WERI-Rb-1 (cell line): Measurements from ENCODE around the gene SLC47A2.

ENCODE experiments used
- DNase-seq: peaks from one replicate; pipeline ENCODE4 v3.0.0-alpha.2; 2020
- H3K27ac ChIP-seq: fragments of 250-450 bp; sonication (Bioruptor Pico); 2 replicates; pipeline ENCODE4 v1.5.1; 2020; ENCODE audit warnings: mild to moderate bottlenecking, moderate library complexity
- H3K27me3 ChIP-seq: fragments of 250-450 bp; sonication (Bioruptor Pico); 2 replicates; pipeline ENCODE4 v1.5.1; 2021; ENCODE audit warnings: mild to moderate bottlenecking, low read depth, moderate library complexity; ENCODE audit not compliant: insufficient read depth, severe bottlenecking
- H3K36me3 ChIP-seq: fragments of 250-450 bp; sonication (Bioruptor Pico); 2 replicates; pipeline ENCODE4 v1.5.1; 2020; ENCODE audit warnings: mild to moderate bottlenecking, moderate library complexity
- H3K4me3 ChIP-seq: 2 replicates; pipeline ENCODE4 v1.5.1; 2011; ENCODE audit warnings: low read depth, mild to moderate bottlenecking, control low read depth, low read length
- H3K9me3 ChIP-seq: fragments of 250-450 bp; sonication (Bioruptor Pico); 2 replicates; pipeline ENCODE4 v1.5.1; 2021; ENCODE audit warnings: mild to moderate bottlenecking, moderate library complexity; ENCODE audit not compliant: severe bottlenecking
- TF ChIP-seq, protein P1 (sequence below): IDR thresholded peaks from 2 replicates; pipeline ENCODE4 v1.5.1; 2011; ENCODE audit warnings: low read depth, mild to moderate bottlenecking, control low read depth, inconsistent platforms, low read length

Gene SLC47A2

DNA sequence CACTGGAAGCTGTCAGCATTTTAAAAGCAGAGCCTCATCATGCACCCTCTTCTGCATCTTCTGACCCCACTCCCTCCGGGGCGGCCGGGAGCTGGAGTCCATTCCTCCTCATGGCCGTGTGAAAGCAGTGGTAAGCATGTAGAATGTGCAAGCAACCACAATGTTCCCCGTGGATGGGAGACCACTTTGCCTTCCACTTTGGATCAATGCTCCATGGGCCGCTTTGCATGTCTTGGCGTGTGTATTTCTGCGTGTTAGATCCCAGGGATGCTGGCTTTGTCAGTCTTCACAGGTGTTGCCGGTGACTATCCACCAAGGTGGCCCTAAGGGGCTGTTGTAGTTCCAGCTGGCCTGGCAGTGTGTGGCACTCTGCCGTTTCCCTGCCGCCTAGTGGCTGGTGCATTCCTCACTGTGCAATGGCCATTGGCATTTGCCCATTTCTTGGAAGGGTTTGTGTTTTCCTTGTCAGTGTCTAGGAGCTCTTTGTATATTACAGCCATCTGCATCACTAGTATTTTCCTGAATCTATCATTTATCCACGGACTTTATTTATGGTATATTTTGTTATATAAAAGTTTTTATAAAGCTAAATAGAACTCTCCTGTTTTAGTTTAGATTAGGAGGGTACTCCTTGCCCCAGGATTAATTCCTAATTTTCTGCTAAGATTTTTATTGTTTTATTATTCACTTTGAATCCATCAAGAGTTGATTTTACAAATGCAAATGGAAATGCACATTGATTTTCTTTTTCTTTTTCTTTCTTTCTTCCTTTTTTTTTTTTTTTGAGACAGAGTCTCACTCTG lies 37.5 kb upstream of the SLC47A2 start:
- TF ChIP-seq, protein P1, sequence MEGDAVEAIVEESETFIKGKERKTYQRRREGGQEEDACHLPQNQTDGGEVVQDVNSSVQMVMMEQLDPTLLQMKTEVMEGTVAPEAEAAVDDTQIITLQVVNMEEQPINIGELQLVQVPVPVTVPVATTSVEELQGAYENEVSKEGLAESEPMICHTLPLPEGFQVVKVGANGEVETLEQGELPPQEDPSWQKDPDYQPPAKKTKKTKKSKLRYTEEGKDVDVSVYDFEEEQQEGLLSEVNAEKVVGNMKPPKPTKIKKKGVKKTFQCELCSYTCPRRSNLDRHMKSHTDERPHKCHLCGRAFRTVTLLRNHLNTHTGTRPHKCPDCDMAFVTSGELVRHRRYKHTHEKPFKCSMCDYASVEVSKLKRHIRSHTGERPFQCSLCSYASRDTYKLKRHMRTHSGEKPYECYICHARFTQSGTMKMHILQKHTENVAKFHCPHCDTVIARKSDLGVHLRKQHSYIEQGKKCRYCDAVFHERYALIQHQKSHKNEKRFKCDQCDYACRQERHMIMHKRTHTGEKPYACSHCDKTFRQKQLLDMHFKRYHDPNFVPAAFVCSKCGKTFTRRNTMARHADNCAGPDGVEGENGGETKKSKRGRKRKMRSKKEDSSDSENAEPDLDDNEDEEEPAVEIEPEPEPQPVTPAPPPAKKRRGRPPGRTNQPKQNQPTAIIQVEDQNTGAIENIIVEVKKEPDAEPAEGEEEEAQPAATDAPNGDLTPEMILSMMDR, result peak; percentile 32; the same call in 1 of the 2 replicates
- H3K9me3 ChIP-seq, result no peaks in the 10 kb centered on the region
- DNase-seq, result no peak
- H3K36me3 ChIP-seq, result no peaks in the 10 kb centered on the region
- H3K4me3 ChIP-seq, result no peak overlapping the region
- no peak overlapping the region for H3K27ac ChIP-seq
- no peaks in the 10 kb centered on the region for H3K27me3 ChIP-seq

- Histone ChIP-seq H3K27ac (no peak overlapping the region), H3K4me3 (no peak overlapping the region), H3K27me3 (no peaks in the 10 kb centered on the region), H3K36me3 (no peaks in the 10 kb centered on the region), H3K9me3 (no peaks in the 10 kb centered on the region)
- DNase-seq, result no peak
- TF ChIP-seq, protein P1, result no peak
These were observed 36.7 kb upstream of the SLC47A2 start for GRCh38 chr17:19753051-19753509.

DNA sequence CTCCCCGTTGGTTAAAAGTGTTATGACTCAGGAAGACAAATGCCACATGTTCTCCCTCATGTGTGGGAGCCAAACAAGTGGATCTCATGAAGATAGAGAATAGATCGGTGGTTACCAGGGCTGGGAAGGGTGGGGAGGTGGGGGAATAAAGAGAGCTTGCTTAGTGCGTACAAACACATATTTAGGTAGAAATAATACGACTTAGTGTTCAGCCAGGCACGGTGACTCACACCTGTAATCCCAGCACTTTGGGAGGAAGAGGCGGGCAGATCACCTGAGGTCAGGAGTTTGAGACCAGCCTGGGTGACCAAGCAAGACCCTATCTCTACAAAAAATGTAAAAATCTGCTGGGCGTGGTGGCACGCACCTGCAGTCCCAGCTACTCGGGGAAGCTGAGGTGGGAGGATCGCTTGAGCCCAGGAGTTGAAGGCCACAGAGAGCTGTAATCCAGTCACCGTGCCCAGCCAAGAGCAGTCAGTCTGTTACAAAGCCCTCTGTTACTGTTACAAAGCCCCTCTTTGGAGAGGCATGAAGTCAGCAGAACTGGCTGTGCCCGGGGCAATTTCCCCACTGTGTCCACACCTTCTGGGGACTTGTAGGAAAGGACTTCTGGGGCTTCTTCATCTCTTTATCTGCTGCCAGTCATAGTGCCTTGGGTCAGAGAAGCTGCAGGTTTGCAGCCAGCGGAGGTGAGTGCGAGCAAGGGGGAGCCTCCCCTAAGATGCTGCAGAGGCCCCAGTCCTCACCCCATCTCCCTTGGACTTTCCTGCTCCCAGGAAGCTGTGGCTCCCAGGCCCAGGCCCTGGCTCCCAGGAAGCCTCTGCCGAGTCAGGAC lies 36.0 kb upstream of the SLC47A2 start:
- Histone ChIP-seq H3K4me3 (no peak overlapping the region), H3K27me3 (no peaks in the 10 kb centered on the region), H3K36me3 (no peaks in the 10 kb centered on the region), H3K27ac (no peak overlapping the region), H3K9me3 (no peaks in the 10 kb centered on the region)
- DNase-seq, result no peak
- TF ChIP-seq, protein P1, result no peak

- TF ChIP-seq, protein P1, result no peak
- Histone ChIP-seq H3K9me3 (no peaks in the 10 kb centered on the region), H3K27ac (no peak overlapping the region), H3K27me3 (no peaks in the 10 kb centered on the region), H3K4me3 (no peak overlapping the region), H3K36me3 (no peaks in the 10 kb centered on the region)
- DNase-seq, result no peak
These were observed 34.5 kb upstream of the SLC47A2 start for GRCh38 chr17:19750835-19751234.

DNA sequence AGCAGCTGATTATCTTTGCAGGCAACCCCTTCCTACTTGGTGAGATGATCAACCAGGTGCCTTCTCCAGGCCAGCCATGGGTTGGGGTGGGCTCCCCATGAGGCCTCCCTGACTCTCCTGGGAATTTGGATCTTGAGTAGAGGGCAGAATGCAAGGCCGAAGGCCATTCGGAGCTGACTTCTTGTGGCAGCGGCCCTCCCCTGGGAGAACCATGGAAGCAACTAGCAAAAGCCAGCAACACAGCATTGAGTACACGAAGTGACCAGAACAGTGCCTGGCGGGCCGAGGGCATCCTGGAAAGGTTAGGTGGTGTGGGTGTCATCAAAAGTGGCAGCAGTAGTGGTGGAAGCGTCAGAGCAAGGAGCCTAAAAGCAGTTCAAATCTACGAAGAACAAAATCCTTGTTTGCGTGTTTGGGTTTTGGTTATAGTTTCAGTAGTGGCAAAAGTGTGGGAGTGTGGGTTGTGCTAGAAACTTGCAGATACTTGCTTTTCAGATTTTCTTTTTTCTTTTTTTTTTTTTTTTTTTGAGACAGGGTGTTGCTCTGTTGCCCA lies 33.7 kb upstream of the SLC47A2 start:
- TF ChIP-seq, protein P1, result no peak
- Histone ChIP-seq H3K27ac (no peak overlapping the region), H3K9me3 (no peaks in the 10 kb centered on the region), H3K4me3 (no peak overlapping the region), H3K27me3 (no peaks in the 10 kb centered on the region), H3K36me3 (no peaks in the 10 kb centered on the region)
- DNase-seq, result no peak
